Peyer's patch (tissue), 4 donors: ENCODE data around the gene YOD1. TPM values are rescaled to one million over a fixed set of nuclear protein-coding genes. Genes with fewer than 3 reads are reported as not detected.
A peak's percentile ranks its signal among the peaks of the same experiment; 100 is the strongest.

Experiments used
- DNase-seq, 3 donors: peaks; one replicate each; pipeline ENCODE4 v3.0.0-alpha.2; 2017 to 2019
- H3K27ac ChIP-seq, 4 donors: fragments of 200-600 bp; sonication (generic); one replicate each; pipeline ENCODE4 v1.5.1; 2016 to 2019
- H3K27me3 ChIP-seq, 2 donors: fragments of 200-600 bp; sonication (generic); one replicate each; pipeline ENCODE4 v1.5.1; 2019
- H3K36me3 ChIP-seq, 3 donors: fragments of 200-600 bp; sonication (generic); one replicate each; pipeline ENCODE4 v1.5.1; 2016 to 2019
- H3K4me1 ChIP-seq, 4 donors: fragments of 200-600 bp; sonication (generic); one replicate each; pipeline ENCODE4 v1.5.1; 2016 to 2019
- H3K4me3 ChIP-seq, 4 donors: fragments of 200-600 bp; sonication (generic); 1 replicate in 3 of 4; 2 replicates in 1 of 4; pipeline ENCODE4 v1.5.1; 2016 to 2019; ENCODE audit warnings: mild to moderate bottlenecking in 1 of 4
- H3K9me3 ChIP-seq, 4 donors: fragments of 200-600 bp; sonication (generic); one replicate each; pipeline ENCODE4 v1.5.1; 2016 to 2019; ENCODE audit warnings: mild to moderate bottlenecking in 1 of 4
- POLR2A ChIP-seq, 2 donors: fragments of 450-650 bp; IDR thresholded peaks; one replicate each; pipeline ENCODE4 v1.5.1; 2017; ENCODE audit warnings: antibody characterized with exemption in 2 of 2, mild to moderate bottlenecking in 2 of 2, moderate library complexity in 2 of 2
- total RNA-seq, 4 donors: library from RNA; depleted of rRNA; stranded (reverse); fragments of >200 nt; gene quantifications; one replicate each; pipeline ENCODE4 v1.1.0, GENCODE V29; 2016
- TF ChIP-seq, protein P1 (sequence below), 6 experiments: fragments of 450-650 bp in 4 of 6; fragments of 200-600 bp in 2 of 6; sonication (generic) in 1 of 6; IDR thresholded peaks; one replicate each; pipeline ENCODE4 v1.5.1; 2017 to 2019; ENCODE audit warnings: antibody characterized with exemption in 6 of 6, mild to moderate bottlenecking in 3 of 6, moderate library complexity in 1 of 6

The YOD1 gene
- total RNA-seq, 4 donors from 2014 or later: 7.4 to 12.7 (median 10.2) TPM

DNA sequence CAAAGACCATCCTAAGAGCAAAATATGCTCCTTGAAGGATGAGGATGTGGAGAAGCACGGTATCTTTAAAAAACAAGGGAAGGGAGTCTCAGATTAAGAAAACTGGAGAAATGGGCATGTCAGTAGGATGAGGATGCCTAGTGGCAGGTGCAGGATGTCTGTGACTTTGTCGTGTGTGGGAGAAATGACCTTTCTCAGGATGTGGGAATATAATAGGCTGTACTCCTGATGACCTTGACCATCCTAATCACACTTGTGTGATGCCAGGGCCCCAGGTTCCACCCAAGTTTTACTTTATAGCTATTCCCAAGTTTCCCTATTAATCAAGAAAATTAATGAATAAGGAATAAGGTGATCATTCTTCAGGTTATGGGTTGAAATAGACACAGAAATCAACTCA is 31.3 kb downstream of the YOD1 start:
- no peak for DNase-seq
- Histone ChIP-seq H3K27me3 (no peaks in the 10 kb centered on the region), H3K27ac (peak overlapping the region in 1 of 4 donors; percentile 69), H3K4me3 (no peak overlapping the region), H3K9me3 (no peaks in the 10 kb centered on the region), H3K4me1 (peaks cover 0 to 18% (median 2%) of the 10 kb centered on the region in 4 donors), H3K36me3 (peaks cover 0 to 9% (median 0%) of the 10 kb centered on the region in 3 donors)
- TF ChIP-seq, protein P1, sequence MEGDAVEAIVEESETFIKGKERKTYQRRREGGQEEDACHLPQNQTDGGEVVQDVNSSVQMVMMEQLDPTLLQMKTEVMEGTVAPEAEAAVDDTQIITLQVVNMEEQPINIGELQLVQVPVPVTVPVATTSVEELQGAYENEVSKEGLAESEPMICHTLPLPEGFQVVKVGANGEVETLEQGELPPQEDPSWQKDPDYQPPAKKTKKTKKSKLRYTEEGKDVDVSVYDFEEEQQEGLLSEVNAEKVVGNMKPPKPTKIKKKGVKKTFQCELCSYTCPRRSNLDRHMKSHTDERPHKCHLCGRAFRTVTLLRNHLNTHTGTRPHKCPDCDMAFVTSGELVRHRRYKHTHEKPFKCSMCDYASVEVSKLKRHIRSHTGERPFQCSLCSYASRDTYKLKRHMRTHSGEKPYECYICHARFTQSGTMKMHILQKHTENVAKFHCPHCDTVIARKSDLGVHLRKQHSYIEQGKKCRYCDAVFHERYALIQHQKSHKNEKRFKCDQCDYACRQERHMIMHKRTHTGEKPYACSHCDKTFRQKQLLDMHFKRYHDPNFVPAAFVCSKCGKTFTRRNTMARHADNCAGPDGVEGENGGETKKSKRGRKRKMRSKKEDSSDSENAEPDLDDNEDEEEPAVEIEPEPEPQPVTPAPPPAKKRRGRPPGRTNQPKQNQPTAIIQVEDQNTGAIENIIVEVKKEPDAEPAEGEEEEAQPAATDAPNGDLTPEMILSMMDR (IDR thresholded peaks at IDR 0.05): no peak

DNA sequence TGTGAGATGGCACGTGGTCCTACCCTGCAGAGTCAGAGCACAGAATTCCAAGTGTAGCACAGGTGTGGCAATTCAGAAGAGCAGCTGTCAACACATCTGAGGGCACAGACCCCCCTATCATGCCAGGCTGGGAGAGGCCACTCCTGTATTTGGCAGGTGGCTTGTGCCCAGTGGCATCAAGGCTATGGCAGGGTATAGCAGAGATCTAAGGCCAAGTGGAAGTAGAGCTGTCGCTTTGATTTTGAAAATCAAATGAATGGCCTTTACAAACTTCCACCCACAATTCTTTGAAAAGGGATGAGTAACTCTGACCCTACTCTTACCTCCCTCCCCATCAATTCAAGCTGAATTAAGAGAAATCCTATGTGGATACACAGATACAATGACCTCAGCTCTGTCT is 31.8 kb downstream of the YOD1 start:
- no peaks in the 10 kb centered on the region for H3K9me3 ChIP-seq
- H3K4me3 ChIP-seq: no peak overlapping the region
- TF ChIP-seq, protein P1 (IDR thresholded peaks at IDR 0.05): no peak
- TF ChIP-seq POLR2A (IDR thresholded peaks at IDR 0.05): no peak
- H3K27me3 ChIP-seq: no peaks in the 10 kb centered on the region
- H3K4me1 ChIP-seq: peaks cover 0 to 15% (median 0%) of the 10 kb centered on the region in 4 donors
- H3K27ac ChIP-seq: peak overlapping the region in 1 of 4 donors; percentile 69
- no peak for DNase-seq
- H3K36me3 ChIP-seq: peaks cover 0 to 9% (median 0%) of the 10 kb centered on the region in 3 donors

DNA sequence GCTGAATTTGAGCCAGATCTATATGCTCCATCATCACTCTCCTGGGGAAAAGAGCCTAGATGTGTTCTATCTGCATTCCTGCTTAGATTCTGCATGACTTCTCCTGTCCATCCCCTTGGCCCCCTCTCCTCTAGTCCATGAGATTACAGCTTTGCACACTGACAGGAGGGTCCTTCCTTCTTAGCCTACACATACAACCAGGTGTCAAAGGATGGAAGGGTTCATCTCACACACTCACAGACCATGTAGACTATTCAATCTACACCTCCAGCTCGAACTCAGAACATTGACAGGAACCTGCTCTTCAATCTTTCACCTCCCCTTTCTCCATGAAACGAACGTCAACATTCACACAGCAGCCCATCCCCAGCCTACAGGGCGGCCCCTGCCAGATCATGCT is 32.3 kb downstream of the YOD1 start:
- Histone ChIP-seq H3K4me3 (no peak overlapping the region), H3K27ac (peak overlapping the region in 1 of 4 donors; percentile 69), H3K4me1 (peaks cover 0 to 11% (median 0%) of the 10 kb centered on the region in 4 donors), H3K27me3 (no peaks in the 10 kb centered on the region), H3K36me3 (peaks cover 0 to 8% (median 0%) of the 10 kb centered on the region in 3 donors), H3K9me3 (no peaks in the 10 kb centered on the region)
- TF ChIP-seq, protein P1 (IDR thresholded peaks at IDR 0.05): no peak
- TF ChIP-seq POLR2A (IDR thresholded peaks at IDR 0.05): no peak
- no peak for DNase-seq

DNA sequence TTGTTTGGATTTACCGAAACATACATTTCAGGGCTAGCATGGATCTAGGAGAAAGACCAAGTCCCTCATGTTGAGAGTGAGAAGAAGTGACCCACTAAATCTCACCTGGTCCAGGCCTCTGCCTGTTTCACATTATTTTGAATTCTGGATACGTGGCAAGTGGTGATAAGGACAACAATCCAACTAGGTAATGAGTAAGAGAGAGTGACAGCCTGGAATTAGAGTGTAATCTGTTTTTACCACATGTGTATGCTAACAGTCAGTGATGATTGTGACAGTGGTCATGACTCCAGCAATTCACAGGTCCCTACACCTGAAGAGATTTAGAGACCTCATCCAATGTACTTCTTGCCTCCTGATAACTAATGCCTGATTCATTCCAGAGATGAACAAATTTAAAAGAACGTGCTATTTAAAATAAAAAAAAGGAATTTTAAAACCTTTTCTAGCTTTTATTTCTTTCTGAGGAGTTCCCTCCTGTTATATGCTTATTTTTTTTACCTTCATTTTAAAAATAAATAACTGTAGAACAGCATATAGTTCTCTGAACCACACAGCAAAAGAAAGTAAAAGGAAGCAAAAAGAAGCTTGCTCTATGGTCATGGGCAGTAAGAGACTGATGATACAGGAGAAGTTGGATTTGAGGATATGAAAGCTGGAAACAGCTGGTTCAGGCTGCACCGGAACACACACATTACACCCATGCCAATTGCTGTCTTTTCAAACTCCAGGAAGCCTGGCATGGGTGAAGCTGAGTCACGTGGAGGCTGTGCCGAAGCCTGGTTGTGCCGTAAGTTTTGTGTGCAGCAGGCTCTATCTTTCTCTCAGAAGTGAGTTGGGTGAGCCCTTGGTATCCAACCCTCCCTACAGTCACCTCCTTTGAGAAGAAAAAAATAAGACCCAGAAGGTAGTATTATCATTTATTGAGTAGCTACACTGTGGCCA is 33.1 kb downstream of the YOD1 start:
- no peaks in the 10 kb centered on the region for H3K27me3 ChIP-seq
- TF ChIP-seq, protein P1 (IDR thresholded peaks at IDR 0.05): no peak
- TF ChIP-seq POLR2A (IDR thresholded peaks at IDR 0.05): no peak
- no peak for DNase-seq
- H3K4me3 ChIP-seq: no peak overlapping the region
- no peaks in the 10 kb centered on the region for H3K36me3 ChIP-seq
- no peaks in the 10 kb centered on the region for H3K9me3 ChIP-seq
- H3K27ac ChIP-seq: no peak overlapping the region
- peaks cover 0 to 10% (median 0%) of the 10 kb centered on the region in 4 donors for H3K4me1 ChIP-seq

DNA sequence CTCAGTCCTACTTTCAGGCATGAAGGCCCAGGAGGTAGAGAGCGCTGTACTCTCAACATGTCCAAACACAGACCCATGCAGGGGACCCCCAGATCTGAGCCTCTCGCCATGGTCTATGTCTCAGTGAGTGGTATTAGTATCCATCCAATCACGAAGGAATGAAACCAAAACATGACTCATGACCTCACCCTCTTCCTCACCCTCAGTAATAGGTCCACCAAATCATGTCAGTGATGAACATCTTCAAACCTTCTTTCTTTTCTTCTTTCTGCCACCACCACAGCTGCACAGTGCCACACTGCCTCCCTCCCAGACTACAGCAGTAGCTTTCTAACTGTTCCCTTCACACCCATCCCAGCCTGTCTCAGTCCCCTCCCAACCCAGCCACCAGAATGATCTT is 35.2 kb downstream of the YOD1 start:
- H3K9me3 ChIP-seq: no peaks in the 10 kb centered on the region
- no peak overlapping the region for H3K27ac ChIP-seq
- no peak for DNase-seq
- no peak overlapping the region for H3K4me3 ChIP-seq
- H3K4me1 ChIP-seq: peaks cover 0 to 9% (median 0%) of the 10 kb centered on the region in 4 donors
- TF ChIP-seq, protein P1 (IDR thresholded peaks at IDR 0.05): no peak
- TF ChIP-seq POLR2A (IDR thresholded peaks at IDR 0.05): no peak
- H3K27me3 ChIP-seq: no peaks in the 10 kb centered on the region
- no peaks in the 10 kb centered on the region for H3K36me3 ChIP-seq
